IPS-18a (cell line): ENCODE results near the gene ATL1.
"Not testable (repeated sequence)": the region's sequence is repeated elsewhere in the genome, so short reads cannot be mapped to it uniquely, and the experiment has no call there.

Experiments
- H3K27ac ChIP-seq: one replicate; pipeline ENCODE4 v1.5.1; 2013; ENCODE audit warnings: low read length
- H3K27me3 ChIP-seq: one replicate; pipeline ENCODE4 v1.6.1; 2013; ENCODE audit warnings: mild to moderate bottlenecking, low read length; ENCODE audit not compliant: control insufficient read depth, insufficient read depth
- H3K36me3 ChIP-seq: one replicate; pipeline ENCODE4 v1.6.1; 2013; ENCODE audit warnings: low read depth, low read length; ENCODE audit not compliant: control insufficient read depth
- H3K4me1 ChIP-seq: one replicate; pipeline ENCODE4 v1.6.1; 2013; ENCODE audit warnings: low read depth, low read length; ENCODE audit not compliant: control insufficient read depth
- H3K4me3 ChIP-seq: one replicate; pipeline ENCODE4 v1.5.1; 2013; ENCODE audit warnings: low read length
- H3K9ac ChIP-seq: one replicate; pipeline ENCODE4 v1.6.1; 2013; ENCODE audit warnings: mild to moderate bottlenecking, low read length, moderate library complexity
- H3K9me3 ChIP-seq: one replicate; pipeline ENCODE4 v1.6.1; 2013; ENCODE audit warnings: low read depth, low read length; ENCODE audit not compliant: control insufficient read depth

The ATL1 gene

GRCh38 chr14:50539051-50539450 lies 20.9 kb upstream of the ATL1 start:
- Histone ChIP-seq H3K9ac (no peak overlapping the region), H3K36me3 (no peaks in the 10 kb centered on the region), H3K27ac (no peak overlapping the region), H3K4me3 (no peak overlapping the region), H3K4me1 (no peaks in the 10 kb centered on the region), H3K9me3 (no peaks in the 10 kb centered on the region), H3K27me3 (no peaks in the 10 kb centered on the region)

DNA sequence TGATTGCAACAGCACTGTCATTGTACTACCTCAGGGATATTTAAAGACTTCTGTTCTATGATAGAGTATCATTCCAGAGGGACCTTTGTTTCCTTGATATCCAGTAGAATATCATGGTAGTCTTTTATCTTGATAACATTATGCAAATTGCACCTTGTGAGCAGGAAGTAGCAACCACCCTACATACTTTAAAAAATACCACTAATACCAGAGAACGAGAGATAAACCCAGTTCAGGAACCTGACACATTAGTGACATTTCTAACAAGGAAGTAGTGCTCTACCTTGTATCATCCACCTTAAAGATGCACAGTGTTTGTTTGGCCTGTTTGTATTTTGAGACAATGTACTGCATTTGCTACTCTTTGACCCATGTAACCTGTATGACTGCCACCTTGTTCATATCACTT lies 18.8 kb upstream of the ATL1 start:
- Histone ChIP-seq H3K27ac (no peak overlapping the region), H3K4me3 (no peak overlapping the region), H3K36me3 (no peaks in the 10 kb centered on the region), H3K27me3 (no peaks in the 10 kb centered on the region), H3K4me1 (no peaks in the 10 kb centered on the region), H3K9me3 (no peaks in the 10 kb centered on the region), H3K9ac (no peak overlapping the region)

DNA sequence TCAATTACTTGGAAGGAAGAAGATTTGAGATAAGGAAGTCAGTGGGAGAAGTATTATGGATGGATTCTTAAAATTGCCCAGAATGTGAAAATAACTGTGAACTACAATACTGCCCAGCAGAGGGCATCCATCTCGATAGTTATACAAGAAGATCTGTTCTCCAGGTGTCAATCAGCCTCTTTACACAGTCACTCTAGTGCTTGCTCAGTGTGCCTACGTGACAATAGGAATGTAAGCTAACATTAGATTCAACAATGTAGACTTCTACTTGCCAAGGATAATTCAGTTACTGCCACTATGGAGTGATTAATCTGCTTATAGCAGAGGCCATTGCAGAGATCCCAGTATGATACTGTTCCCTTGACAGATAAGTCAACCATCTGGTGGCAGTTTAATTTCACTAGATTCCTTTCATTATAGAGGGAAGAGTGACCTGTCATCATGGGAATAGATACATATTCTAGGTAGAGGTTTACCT lies 17.0 kb upstream of the ATL1 start:
- no peaks in the 10 kb centered on the region for H3K9me3 ChIP-seq
- no peak overlapping the region for H3K27ac ChIP-seq
- no peak overlapping the region for H3K9ac ChIP-seq
- H3K4me3 ChIP-seq: no peak overlapping the region
- no peaks in the 10 kb centered on the region for H3K36me3 ChIP-seq
- no peaks in the 10 kb centered on the region for H3K27me3 ChIP-seq
- no peaks in the 10 kb centered on the region for H3K4me1 ChIP-seq

DNA sequence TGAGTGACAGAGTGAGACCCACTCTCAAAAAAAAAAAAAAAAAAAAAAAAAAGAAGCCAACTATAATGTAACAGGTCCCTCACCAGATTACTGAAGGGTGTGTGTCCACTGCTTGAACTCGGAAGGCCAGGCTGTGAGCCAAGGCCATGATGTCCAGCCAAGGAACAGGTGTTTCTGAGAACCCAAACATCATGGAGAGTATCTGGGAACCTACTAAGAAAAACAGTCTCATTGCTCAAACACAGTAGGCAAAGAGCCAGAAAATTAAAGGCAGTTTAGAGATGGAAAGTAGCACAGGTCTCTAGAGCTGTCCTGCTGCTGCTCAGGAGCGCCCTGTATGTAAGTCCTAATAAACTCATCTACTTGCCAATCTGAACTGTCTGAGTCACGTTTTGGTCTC lies 15.0 kb upstream of the ATL1 start:
- H3K9me3 ChIP-seq: no peaks in the 10 kb centered on the region
- H3K4me3 ChIP-seq: no peak overlapping the region
- no peak overlapping the region for H3K9ac ChIP-seq
- H3K27ac ChIP-seq: no peak overlapping the region
- H3K4me1 ChIP-seq: no peaks in the 10 kb centered on the region
- no peaks in the 10 kb centered on the region for H3K27me3 ChIP-seq
- no peaks in the 10 kb centered on the region for H3K36me3 ChIP-seq

GRCh38 chr14:50545618-50546017 lies 14.3 kb upstream of the ATL1 start:
- Histone ChIP-seq H3K4me3 (no peak overlapping the region), H3K4me1 (no peaks in the 10 kb centered on the region), H3K36me3 (no peaks in the 10 kb centered on the region)

DNA sequence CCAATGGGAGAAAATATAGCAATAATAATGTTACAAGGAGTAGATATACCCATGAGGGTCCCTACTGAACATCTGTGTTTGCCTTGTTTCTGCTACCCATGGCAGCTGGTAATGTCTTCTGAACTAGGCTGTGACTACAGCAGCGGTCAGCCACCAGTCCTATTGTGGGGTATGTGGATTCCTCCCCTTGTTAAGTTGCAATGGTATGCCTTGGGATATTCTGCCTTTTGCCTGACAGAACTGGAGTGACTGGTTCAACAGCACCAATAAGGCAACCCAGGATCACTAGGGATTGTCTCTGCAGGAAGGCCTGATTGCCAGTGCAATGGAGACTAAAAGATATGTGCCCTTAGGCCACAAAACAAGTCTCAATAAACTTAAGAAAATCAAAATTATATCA lies 9.7 kb upstream of the ATL1 start:
- H3K9me3 ChIP-seq: no peaks in the 10 kb centered on the region

More at GRCh38 chr14:50545618-50546017, 14.3 kb upstream of the ATL1 start:
- Histone ChIP-seq H3K9me3 (no peaks in the 10 kb centered on the region), H3K27ac (no peak overlapping the region), H3K9ac (no peak overlapping the region), H3K27me3 (no peaks in the 10 kb centered on the region)

DNA sequence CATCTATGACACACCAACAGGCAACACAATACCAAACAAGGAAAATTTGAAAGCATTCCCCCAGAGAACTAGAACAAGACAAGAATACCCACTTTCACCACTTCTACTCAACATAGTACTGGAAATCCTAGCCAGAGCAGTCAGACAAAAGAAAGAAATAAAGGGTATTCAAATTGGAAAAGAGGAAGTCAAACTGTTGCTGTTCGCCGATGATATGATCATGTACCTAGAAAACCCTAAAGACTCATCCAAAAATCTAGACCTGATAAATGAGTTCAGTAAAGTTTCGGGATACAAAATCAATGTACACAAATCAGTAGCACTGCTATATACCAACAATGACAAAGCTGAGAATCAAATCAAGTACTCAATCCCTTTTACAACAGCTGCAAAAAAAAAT lies 8.1 kb upstream of the ATL1 start:
- Histone ChIP-seq H3K9ac (no peak overlapping the region), H3K4me1 (no peaks in the 10 kb centered on the region), H3K36me3 (no peaks in the 10 kb centered on the region), H3K4me3 (no peak overlapping the region), H3K27me3 (no peaks in the 10 kb centered on the region), H3K27ac (no peak overlapping the region), H3K9me3 (no peaks in the 10 kb centered on the region)

More for the DNA sequence above, 9.7 kb upstream of the ATL1 start:
- H3K4me3 ChIP-seq: no peak overlapping the region
- H3K36me3 ChIP-seq: no peaks in the 10 kb centered on the region
- H3K9ac ChIP-seq: no peak overlapping the region
- H3K27me3 ChIP-seq: no peaks in the 10 kb centered on the region
- no peaks in the 10 kb centered on the region for H3K4me1 ChIP-seq
- H3K27ac ChIP-seq: no peak overlapping the region

DNA sequence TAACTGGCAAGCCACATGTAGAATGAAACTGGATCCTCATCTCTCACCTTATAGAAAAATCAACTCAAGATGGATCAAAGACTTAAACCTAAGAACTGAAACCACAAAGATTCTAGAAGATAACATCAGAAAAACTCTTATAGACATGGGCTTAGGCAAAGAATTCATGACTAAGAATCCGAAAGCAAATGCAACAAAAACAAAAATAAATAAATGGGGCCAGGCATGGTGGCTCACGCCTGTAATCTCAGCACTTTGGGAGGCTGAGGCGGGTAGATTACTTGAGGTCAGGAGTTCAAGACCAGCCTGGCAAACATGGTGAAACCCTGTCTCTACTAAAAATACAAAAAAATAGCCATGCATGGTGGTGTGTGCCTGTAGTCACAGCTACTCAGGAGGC lies 7.1 kb upstream of the ATL1 start:
- not testable (repeated sequence) for H3K9ac ChIP-seq, H3K9me3 ChIP-seq, H3K4me1 ChIP-seq, H3K4me3 ChIP-seq, H3K27ac ChIP-seq, H3K36me3 ChIP-seq, H3K27me3 ChIP-seq

GRCh38 chr14:50560931-50561285 lies 963 bp downstream of the ATL1 start:
- Histone ChIP-seq H3K9me3 (no peaks in the 10 kb centered on the region), H3K4me1 (peaks cover 7% of the 10 kb centered on the region), H3K4me3 (peak overlapping the region; percentile 96), H3K27me3 (peaks cover 40% of the 10 kb centered on the region), H3K27ac (no peak overlapping the region), H3K36me3 (no peaks in the 10 kb centered on the region), H3K9ac (peak overlapping the region; percentile 75)

DNA sequence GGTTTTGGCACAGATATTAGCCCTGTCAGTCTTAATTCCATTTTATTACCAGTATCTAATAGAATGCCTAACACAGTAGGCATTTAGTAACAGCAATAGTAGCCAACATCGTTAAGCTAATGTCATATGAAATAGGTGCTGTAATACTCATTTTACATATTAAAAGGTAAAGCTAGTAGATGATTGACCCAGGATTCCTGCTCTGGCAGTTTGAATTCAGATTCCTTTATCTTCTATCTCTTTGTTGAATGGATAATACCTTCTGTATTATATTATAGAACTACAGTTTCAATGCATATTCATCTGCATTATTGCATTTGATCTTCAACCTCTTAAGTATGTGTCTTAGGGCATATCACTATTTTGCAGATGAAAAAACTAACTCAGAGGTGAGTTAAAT lies 2.9 kb downstream of the ATL1 start:
- H3K4me1 ChIP-seq: peaks cover 7% of the 10 kb centered on the region
- H3K36me3 ChIP-seq: no peaks in the 10 kb centered on the region
- H3K9me3 ChIP-seq: no peaks in the 10 kb centered on the region
- no peak overlapping the region for H3K4me3 ChIP-seq
- H3K9ac ChIP-seq: no peak overlapping the region
- H3K27me3 ChIP-seq: peaks cover 35% of the 10 kb centered on the region
- H3K27ac ChIP-seq: no peak overlapping the region

DNA sequence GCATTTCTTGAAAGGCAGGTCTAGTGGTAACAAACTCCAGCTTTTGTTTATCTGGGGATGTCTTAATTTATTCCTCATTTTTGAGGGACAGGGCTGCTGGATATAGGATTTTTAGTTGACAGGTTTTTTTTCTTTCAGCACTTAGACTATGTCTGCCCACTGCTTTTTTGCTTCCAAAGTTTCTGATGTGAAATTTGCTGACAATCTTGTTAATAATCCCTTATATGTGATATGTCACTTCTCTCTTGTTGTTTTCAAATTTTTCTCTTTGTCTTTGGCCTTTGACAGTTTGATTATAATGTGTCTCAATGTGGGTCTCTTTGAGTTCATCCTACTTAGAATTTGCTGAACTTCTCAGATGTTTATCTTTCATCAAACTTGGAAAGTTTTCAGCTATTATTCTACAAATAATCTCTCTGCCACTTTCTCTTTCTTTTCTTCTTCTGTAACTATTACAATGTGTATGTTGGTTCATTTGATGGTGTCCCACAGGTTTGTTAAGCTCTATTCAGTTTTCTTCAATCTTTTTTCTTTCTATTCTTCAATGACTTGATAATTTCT lies 9.8 kb downstream of the ATL1 start:
- H3K9me3 ChIP-seq: peaks cover 8% of the 10 kb centered on the region
- H3K27ac ChIP-seq: no peak overlapping the region
- no peak overlapping the region for H3K4me3 ChIP-seq
- no peaks in the 10 kb centered on the region for H3K36me3 ChIP-seq
- H3K9ac ChIP-seq: no peak overlapping the region
- H3K4me1 ChIP-seq: no peaks in the 10 kb centered on the region
- no peaks in the 10 kb centered on the region for H3K27me3 ChIP-seq

- Histone ChIP-seq H3K27me3 (no peaks in the 10 kb centered on the region), H3K27ac (no peak overlapping the region), H3K36me3 (no peaks in the 10 kb centered on the region), H3K4me3 (no peak overlapping the region), H3K9ac (no peak overlapping the region), H3K4me1 (no peaks in the 10 kb centered on the region), H3K9me3 (peaks cover 8% of the 10 kb centered on the region)
Observed at GRCh38 chr14:50573862-50574261, 13.9 kb downstream of the ATL1 start.
